B cell (primary cell): ENCODE results near the gene TKTL1. TPM values are rescaled to one million over a fixed set of nuclear protein-coding genes. Genes with fewer than 3 reads are reported as not detected.

ENCODE experiments used
- ATAC-seq: fragments of 200-7000 bp; cut with Tn5 transposase; one replicate; pipeline ENCODE4 v1.10.0; 2021; ENCODE audit warnings: low read depth, mild to moderate bottlenecking, moderate number of reproducible peaks, moderate library complexity
- CTCF ChIA-PET: fragments of 350-600 bp; sonication (Branson Sonifier 250); formaldehyde crosslinking; loops from one replicate; lab custom pipeline; 2021; ENCODE audit warnings: antibody characterized with exemption, inconsistent platforms; lab: Charles Lee
- POLR2A ChIA-PET: fragments of 350-600 bp; sonication (Branson Sonifier 250); formaldehyde crosslinking; loops from one replicate; lab custom pipeline; 2021; ENCODE audit warnings: antibody characterized with exemption; lab: Charles Lee
- DNase-seq: peaks from one replicate; pipeline ENCODE4 v3.0.0; 2013
- H2AFZ ChIP-seq: 2 replicates; pipeline ENCODE4 v1.6.1; 2012; ENCODE audit warnings: mild to moderate bottlenecking, low read depth, low read length; ENCODE audit not compliant: insufficient read depth, poor library complexity, severe bottlenecking
- H3K27ac ChIP-seq, 2 donors: 1 replicate in 1 of 2; 2 replicates in 1 of 2; pipeline ENCODE4 v1.5.1; 2012 to 2013; ENCODE audit warnings: low read length in 2 of 2, mild to moderate bottlenecking in 2 of 2, moderate library complexity in 1 of 2
- H3K27me3 ChIP-seq, 4 experiments: fragments of 200-600 bp in 1 of 4; sonication (generic) in 1 of 4; replicated peaks in 1 of 4; 1 replicate in 2 of 4; 2 replicates in 2 of 4; pipeline versions ENCODE4 v1.6.1 to v1.7.0; 2013 to 2016; ENCODE audit warnings: low read length in 3 of 4, mild to moderate bottlenecking in 2 of 4, mixed read lengths in 1 of 4, moderate library complexity in 1 of 4; ENCODE audit not compliant: insufficient read depth in 4 of 4, control insufficient read depth in 3 of 4; ENCODE audit errors: control extremely low read depth in 1 of 4
- H3K36me3 ChIP-seq, 2 experiments: replicated peaks in 1 of 2; 1 replicate in 1 of 2; 2 replicates in 1 of 2; pipeline versions ENCODE4 v1.6.1 to v1.7.1; 2013; ENCODE audit warnings: low read length in 1 of 2; ENCODE audit not compliant: insufficient read depth in 2 of 2, control insufficient read depth in 1 of 2; ENCODE audit errors: control extremely low read depth in 1 of 2, extremely low read depth in 1 of 2
- H3K4me1 ChIP-seq, 2 donors: fragments of 200-600 bp in 1 of 2; sonication (generic) in 1 of 2; 1 replicate in 1 of 2; 2 replicates in 1 of 2; pipeline versions ENCODE4 v1.5.1 to v1.6.1; 2013 to 2017; ENCODE audit warnings: low read length in 2 of 2; ENCODE audit not compliant: control insufficient read depth in 2 of 2, insufficient read depth in 2 of 2
- H3K4me2 ChIP-seq: replicated peaks from 2 replicates; pipeline ENCODE3; 2012; ENCODE audit warnings: mild to moderate bottlenecking, low read depth, low read length; ENCODE audit not compliant: poor library complexity, severe bottlenecking
- H3K4me3 ChIP-seq, 5 experiments: fragments of 200-600 bp in 1 of 5; sonication (generic) in 1 of 5; 1 replicate in 3 of 5; 2 replicates in 2 of 5; pipeline versions ENCODE4 v1.5.1 to v1.7.0; 2011 to 2016; ENCODE audit warnings: low read length in 4 of 5, mild to moderate bottlenecking in 4 of 5, low read depth in 2 of 5, control low read depth in 1 of 5, moderate library complexity in 1 of 5; ENCODE audit not compliant: insufficient read depth in 1 of 5; ENCODE audit errors: control extremely low read depth in 1 of 5, extremely low read depth in 1 of 5
- H3K79me2 ChIP-seq: fragments of 200-600 bp; sonication (generic); one replicate; pipeline ENCODE4 v1.6.0; 2016; ENCODE audit warnings: low read length; ENCODE audit not compliant: control insufficient read depth, insufficient read depth
- H3K9ac ChIP-seq: fragments of 200-600 bp; sonication (generic); 2 replicates; pipeline ENCODE4 v1.6.1; 2017; ENCODE audit warnings: mild to moderate bottlenecking, low read length, moderate library complexity
- H3K9me3 ChIP-seq, 3 donors: one replicate each; pipeline versions ENCODE4 v1.6.1 to v1.7.1; 2013; ENCODE audit warnings: low read length in 2 of 3; ENCODE audit not compliant: control insufficient read depth in 2 of 3, insufficient read depth in 1 of 3; ENCODE audit errors: control extremely low read depth in 1 of 3
- H4K20me1 ChIP-seq: 2 replicates; pipeline ENCODE4 v1.6.0; 2012; ENCODE audit warnings: mild to moderate bottlenecking, low read length; ENCODE audit not compliant: insufficient read depth, control insufficient read depth, poor library complexity, severe bottlenecking
- H3K27ac Mint-ChIP-seq: one replicate; pipeline ENCODE4 v1.8.0; 2021; ENCODE audit warnings: mixed read lengths
- H3K27me3 Mint-ChIP-seq: one replicate; pipeline ENCODE4 v1.8.0; 2021; ENCODE audit warnings: mixed read lengths
- H3K4me1 Mint-ChIP-seq: one replicate; pipeline ENCODE4 v1.8.0; 2021; ENCODE audit warnings: mixed read lengths
- H3K4me3 Mint-ChIP-seq: one replicate; pipeline ENCODE4 v1.8.0; 2021; ENCODE audit warnings: mixed read lengths
- H3K9me3 Mint-ChIP-seq: one replicate; pipeline ENCODE4 v1.8.0; 2022; ENCODE audit warnings: mixed read lengths; ENCODE audit not compliant: insufficient read depth
- CTCF ChIP-seq: fragments of 200-600 bp; IDR thresholded peaks from one replicate; pipeline ENCODE4 v1.8.0; 2022; ENCODE audit warnings: antibody characterized with exemption, mild to moderate bottlenecking
- EZH2 ChIP-seq: IDR thresholded peaks from 2 replicates; pipeline ENCODE4 v1.6.1; 2012; ENCODE audit warnings: borderline replicate concordance, low read depth, mild to moderate bottlenecking, moderate library complexity, low read length; ENCODE audit not compliant: insufficient read depth, poor library complexity, severe bottlenecking
- WGBS: methylation state at CpG from one replicate; pipeline ENCODE4 v1.1.5; 2013; ENCODE audit warnings: missing lambda C conversion rate; ENCODE audit not compliant: insufficient coverage; 5-methylcytosine and 5-hydroxymethylcytosine counted together
- intact Hi-C: fragments of 100-400 bp; cut with micrococcal nuclease; formaldehyde crosslinking; loops from one replicate; pipeline ENCODE4 v1.10.0; 2022
- polyA plus RNA-seq: library from polyadenylated mRNA; depleted of rRNA; stranded (reverse); fragments of >200 nt; gene quantifications from 2 replicates; pipeline ENCODE4 v1.2.3, GENCODE V29; 2012
- total RNA-seq, 2 donors: library from RNA; stranded (reverse); fragments of 120-200 nt in 1 of 2; gene quantifications; 1 replicate in 1 of 2; 2 replicates in 1 of 2; pipeline versions ENCODE4 v1.2.3 to v1.2.4, GENCODE V29; 2013 to 2022

The TKTL1 gene
- total and polyA plus RNA-seq, 2 donors (not counting 1 experiment from before 2014, with no cell fraction given), result 0.18 to 0.96 TPM

- Mint-ChIP-seq H3K27me3 (no peaks in the 10 kb centered on the region), H3K9me3 (no peaks in the 10 kb centered on the region), H3K4me1 (peaks cover 22% of the 10 kb centered on the region), H3K4me3 (no peak overlapping the region), H3K27ac (no peak overlapping the region)
- H3K27me3 ChIP-seq, result no peaks in the 10 kb centered on the region
- H3K4me1 ChIP-seq, result peaks cover 26 to 32% of the 10 kb centered on the region in 2 donors
- H3K4me2 ChIP-seq, result no peak overlapping the region
- no peak for ATAC-seq
- H4K20me1 ChIP-seq, result peaks cover 51% of the 10 kb centered on the region
- no peak overlapping the region for H3K4me3 ChIP-seq
- peaks cover 15% of the 10 kb centered on the region for H3K79me2 ChIP-seq
- ChIA-PET POLR2A (no interaction called here), CTCF (interaction anchor here (1.0 kb wide), 1 partner anchor 18 kb away, joined by 4 read pairs; no protein-coding TSS in a partner anchor)
- TF ChIP-seq CTCF (no peak), EZH2 (no peak)
- peaks cover 0 to 87% of the 10 kb centered on the region in 2 experiments for H3K36me3 ChIP-seq
- no peak overlapping the region for H3K27ac ChIP-seq
- DNase-seq, result no peak
- no peak overlapping the region for H2AFZ ChIP-seq
- H3K9me3 ChIP-seq, result no peaks in the 10 kb centered on the region
- H3K9ac ChIP-seq, result no peak overlapping the region
- intact Hi-C loops, result no loop called here
- 94% methylated on average over 12 of the region's 30 CpGs for WGBS
Observed at GRCh38 chrX:154355094-154355775, 59.6 kb downstream of the TKTL1 start.

- H3K79me2 ChIP-seq, result peaks cover 19% of the 10 kb centered on the region
- H3K27ac ChIP-seq, result no peak overlapping the region
- TF ChIP-seq EZH2, result no peak
- TF ChIP-seq CTCF, result no peak
- H3K4me1 ChIP-seq, result peaks cover 20 to 27% of the 10 kb centered on the region in 2 donors
- H3K4me2 ChIP-seq, result no peak overlapping the region
- H4K20me1 ChIP-seq, result peaks cover 54% of the 10 kb centered on the region
- no peak overlapping the region for H3K4me3 ChIP-seq
- Mint-ChIP-seq H3K27me3 (no peaks in the 10 kb centered on the region), H3K27ac (no peak overlapping the region), H3K9me3 (no peaks in the 10 kb centered on the region), H3K4me1 (peaks cover 22% of the 10 kb centered on the region), H3K4me3 (no peak overlapping the region)
- intact Hi-C loops, result no loop called here
- no peak for DNase-seq
- WGBS, result 90% methylated on average over 11 of the region's 12 CpGs
- no peak overlapping the region for H3K9ac ChIP-seq
- ChIA-PET POLR2A (no interaction called here), CTCF (interaction anchor here (1.0 kb wide), 1 partner anchor 18 kb away, joined by 4 read pairs; no protein-coding TSS in a partner anchor)
- H3K36me3 ChIP-seq, result peaks cover 0 to 86% of the 10 kb centered on the region in 2 experiments
- ATAC-seq, result no peak
- no peak overlapping the region for H2AFZ ChIP-seq
- no peaks in the 10 kb centered on the region for H3K27me3 ChIP-seq
- H3K9me3 ChIP-seq, result no peaks in the 10 kb centered on the region
Observed at GRCh38 chrX:154355776-154356140, 60.2 kb downstream of the TKTL1 start.
